GM12872 (cell line): Measurements from ENCODE around the gene PYCR2.
A peak's percentile ranks its signal among the peaks of the same experiment; 100 is the strongest.

ENCODE experiments used
- CTCF ChIP-seq: IDR thresholded peaks from 3 replicates; pipeline ENCODE4 v1.5.1; 2011; ENCODE audit warnings: low read depth, mild to moderate bottlenecking, low read length, moderate library complexity; ENCODE audit not compliant: insufficient read depth

The PYCR2 gene

GRCh38 chr1:225879521-225880221, 44.4 kb downstream of the PYCR2 start:
- no peak for TF ChIP-seq CTCF

DNA sequence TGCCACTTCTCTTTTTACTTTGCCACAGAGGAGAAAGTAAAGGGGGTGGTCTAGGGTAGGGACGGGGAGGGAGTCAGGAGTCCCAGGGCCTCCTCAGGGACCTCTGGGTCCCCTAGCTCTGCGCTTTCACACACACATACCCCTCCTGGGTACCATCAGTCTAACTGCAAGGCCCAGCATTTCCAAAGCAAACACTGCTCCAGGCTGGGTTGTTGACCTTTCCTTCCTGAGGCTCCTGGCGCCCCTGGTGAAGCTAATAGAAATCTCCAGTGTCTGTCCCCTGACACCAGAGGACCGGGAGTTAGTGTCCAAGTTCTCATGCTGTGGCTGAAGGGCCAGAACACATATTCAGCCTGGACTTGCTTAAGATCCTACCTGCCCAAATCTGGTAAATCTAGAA, 45.8 kb downstream of the PYCR2 start:
- no peak for TF ChIP-seq CTCF

DNA sequence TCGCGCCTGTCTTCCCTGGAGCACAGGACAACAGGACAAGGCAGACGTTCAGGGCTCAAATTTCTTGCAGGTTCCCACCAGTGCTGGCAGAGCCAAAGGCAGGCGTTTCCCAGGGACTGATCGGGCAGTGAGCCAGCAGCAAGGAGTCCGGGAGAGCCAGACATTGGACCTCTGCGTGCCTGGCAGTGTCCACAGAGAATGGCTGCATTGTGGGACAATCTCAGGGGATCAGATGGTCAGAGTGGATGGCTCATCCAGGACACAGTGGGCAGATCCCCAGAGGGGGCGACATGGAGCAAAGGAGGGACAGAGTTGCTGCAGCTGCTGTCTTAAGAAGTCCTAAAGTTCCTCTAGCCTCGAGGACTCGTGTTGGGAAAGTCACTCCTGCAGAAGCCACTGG, 46.5 kb downstream of the PYCR2 start:
- peak; percentile 71 for TF ChIP-seq CTCF

DNA sequence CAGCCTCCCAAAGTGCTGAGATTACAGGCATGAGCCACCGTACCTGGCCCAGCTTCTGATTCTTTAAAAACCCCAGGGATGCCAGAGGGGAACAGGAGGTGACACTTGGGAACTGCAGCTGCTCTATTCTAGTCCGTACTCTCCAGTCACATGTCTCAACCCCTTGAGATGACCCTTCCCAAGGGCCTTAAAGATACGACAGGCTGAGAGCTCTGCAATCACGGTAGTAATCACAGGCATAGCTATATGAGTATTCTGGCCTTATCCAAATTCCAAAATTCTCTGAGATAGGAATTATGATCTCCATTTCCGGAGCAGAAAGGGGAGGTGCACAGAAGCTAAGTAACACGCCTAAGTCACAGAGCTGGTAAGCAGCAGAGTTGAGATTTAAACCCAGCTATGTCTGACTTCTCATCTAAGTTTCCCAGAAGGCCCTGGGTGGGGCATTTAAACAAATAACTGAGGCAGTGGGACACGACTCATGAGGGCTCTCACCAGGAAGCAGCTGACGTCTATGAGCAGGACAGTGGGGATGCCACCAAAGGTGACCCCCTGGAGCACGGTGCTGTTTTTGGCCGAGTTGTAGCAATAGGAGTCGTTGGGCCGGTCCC, 47.0 kb downstream of the PYCR2 start:
- TF ChIP-seq CTCF = no peak

- no peak for TF ChIP-seq CTCF
Observed at GRCh38 chr1:225875044-225875815, 48.8 kb downstream of the PYCR2 start.

- no peak for TF ChIP-seq CTCF
Observed at GRCh38 chr1:225874431-225874830, 49.6 kb downstream of the PYCR2 start.

GRCh38 chr1:225873281-225873850, 50.7 kb downstream of the PYCR2 start:
- TF ChIP-seq CTCF = no peak
